HepG2 (cell line): ENCODE measurements around the gene CMTM5. TPM values are rescaled to one million over a fixed set of nuclear protein-coding genes. Genes with fewer than 3 reads are reported as not detected.

Experiments used
- ATAC-seq: fragments of 200-7000 bp; cut with Tn5 transposase; 3 replicates; pipeline ENCODE4 v1.9.1; 2020; ENCODE audit warnings: mild to moderate bottlenecking, moderate library complexity
- BruUV-seq: library from RNA; stranded (reverse); fragments of 400-500 nt; replicated peaks from 2 replicates; lab custom pipeline; 2021; lab: Mats Ljungman, UMichigan
- CTCF ChIA-PET: fragments of 300-600 bp; formaldehyde crosslinking; extraction: SDS; loops from one replicate; lab custom pipeline; 2021; ENCODE audit warnings: low total read pairs, inconsistent platforms, low intra/inter-chr PET ratio; lab: Yijun Ruan, JAX
- POLR2A ChIA-PET: fragments of 350-600 bp; sonication (Branson Sonifier 250); formaldehyde crosslinking; loops from one replicate; lab custom pipeline; 2020; ENCODE audit warnings: antibody characterized with exemption, inconsistent platforms; lab: Yijun Ruan, JAX
- DNase-seq: peaks from one replicate; pipeline ENCODE4 v3.0.0-alpha.2; 2015; ENCODE audit warnings: low spot score
- FAIRE-seq: peaks from 3 replicates; lab custom pipeline; 2011; peaks lifted over from hg19 to GRCh38; lab: Jason Lieb, UNC
- H2AFZ ChIP-seq: one replicate; pipeline ENCODE4 v1.6.1; 2011; ENCODE audit warnings: low read length, inconsistent platforms
- H3K27ac ChIP-seq: fragments of 300-600 bp; 3 replicates; pipeline ENCODE4 v1.8.0; 2011; ENCODE audit warnings: mixed run types, mild to moderate bottlenecking, mixed read lengths, low read length, inconsistent platforms; ENCODE audit not compliant: insufficient read depth; ENCODE audit errors: extremely low read length
- H3K27me3 ChIP-seq, 2 experiments: fragments of 200-600 bp in 1 of 2; 2 replicates in 1 of 2; 3 replicates in 1 of 2; pipeline versions ENCODE4 v1.6.0 to v1.8.0; 2011; ENCODE audit warnings: low read length in 2 of 2, mild to moderate bottlenecking in 2 of 2, moderate library complexity in 2 of 2, inconsistent platforms in 1 of 2; ENCODE audit not compliant: insufficient read depth in 2 of 2, control insufficient read depth in 1 of 2
- H3K36me3 ChIP-seq, 2 experiments: fragments of 200-600 bp in 1 of 2; replicated peaks in 1 of 2; 2 replicates in 1 of 2; 3 replicates in 1 of 2; pipeline versions ENCODE4 v1.5.1 to v1.8.0; 2011; ENCODE audit warnings: low read length in 2 of 2, inconsistent platforms in 1 of 2; ENCODE audit not compliant: insufficient read depth in 2 of 2, control insufficient read depth in 1 of 2
- H3K4me1 ChIP-seq: 2 replicates; pipeline ENCODE4 v1.5.1; 2012; ENCODE audit warnings: low read length, inconsistent platforms; ENCODE audit not compliant: insufficient read depth
- H3K4me2 ChIP-seq: 2 replicates; pipeline ENCODE4 v1.6.0; 2011; ENCODE audit warnings: low read depth, low read length, inconsistent platforms
- H3K4me3 ChIP-seq, 3 experiments: fragments of 200-600 bp in 1 of 3; sonication (generic), shearing (Covaris generic) in 1 of 3; replicated peaks in 1 of 3; 2 replicates each; pipeline ENCODE4 v1.5.1; 2011 to 2016; ENCODE audit warnings: low read length in 3 of 3, inconsistent platforms in 2 of 3, low read depth in 2 of 3, mild to moderate bottlenecking in 2 of 3, control low read depth in 1 of 3, mixed read lengths in 1 of 3; ENCODE audit not compliant: insufficient read depth in 1 of 3
- H3K79me2 ChIP-seq: one replicate; pipeline ENCODE4 v1.6.1; 2011; ENCODE audit warnings: low read length, inconsistent platforms; ENCODE audit not compliant: insufficient read depth
- H3K9ac ChIP-seq: 2 replicates; pipeline ENCODE4 v1.6.0; 2011; ENCODE audit warnings: mild to moderate bottlenecking, low read depth, low read length, inconsistent platforms; ENCODE audit not compliant: insufficient read depth
- H3K9me3 ChIP-seq: 2 replicates; pipeline ENCODE4 v1.5.1; 2012; ENCODE audit warnings: mild to moderate bottlenecking, low read length
- H4K20me1 ChIP-seq: 2 replicates; pipeline ENCODE4 v1.6.0; 2011; ENCODE audit warnings: inconsistent platforms, mild to moderate bottlenecking, low read length, moderate library complexity; ENCODE audit not compliant: insufficient read depth
- SNAI1 ChIP-seq: sonication (generic); formaldehyde crosslinking; IDR thresholded peaks from 2 replicates; pipeline ENCODE4 v1.5.0; 2020; ENCODE audit warnings: mild to moderate bottlenecking, missing genetic modification reagents, borderline replicate concordance
- ZNF263 ChIP-seq: sonication (generic); formaldehyde crosslinking; IDR thresholded peaks from 2 replicates; pipeline ENCODE4 v1.4.0; 2020; ENCODE audit warnings: missing genetic modification reagents
- ZNF280B ChIP-seq: sonication (generic); formaldehyde crosslinking; IDR thresholded peaks from 2 replicates; pipeline ENCODE4 v1.5.0; 2020; ENCODE audit warnings: missing genetic modification reagents, mild to moderate bottlenecking, borderline replicate concordance
- ZNF589 ChIP-seq: sonication (generic); formaldehyde crosslinking; conservative IDR thresholded peaks from 2 replicates; pipeline ENCODE4 v1.8.0; 2022; ENCODE audit warnings: mild to moderate bottlenecking, moderate library complexity, missing genetic modification reagents
- WGBS: methylation state at CpG from one replicate; pipeline ENCODE4 v1.1.6; 2017; ENCODE audit warnings: low lambda C conversion rate; 5-methylcytosine and 5-hydroxymethylcytosine counted together
- in situ Hi-C: cut with HindIII; loops from 2 replicates; pipeline ENCODE4 v1.10.0; 2017; ENCODE audit warnings: low pct_unique_long_range_greater_than_20kb; ENCODE audit not compliant: extremely low pct_ligation_motif_present
- intact Hi-C: fragments of 100-400 bp; cut with micrococcal nuclease; formaldehyde crosslinking; loops from one replicate; pipeline ENCODE4 v1.10.0; 2022; ENCODE audit not compliant: unreplicated experiment
- polyA plus RNA-seq, 8 experiments: library from polyadenylated mRNA; depleted of rRNA in 3 of 8; stranded (reverse) in 7 of 8; unstranded in 1 of 8; fragments of >200 nt; fragmentation: Illumina TruSeq in 4 of 8; extraction: Trizol in 4 of 8; gene quantifications; 2 replicates each; pipeline versions ENCODE4 v1.2.1 to v1.2.3, GENCODE V29; 2011 to 2016; ENCODE audit warnings: low read depth in 4 of 8, missing spikeins in 1 of 8, mixed read lengths in 1 of 8; ENCODE audit not compliant: insufficient read depth in 1 of 8
- total RNA-seq, 5 experiments: library from RNA; depleted of rRNA; stranded (reverse); fragments of >200 nt; fragmentation: Illumina TruSeq; extraction: Trizol; gene quantifications; 2 replicates each; pipeline ENCODE4 v1.2.3, GENCODE V29; 2016; ENCODE audit warnings: low read depth in 1 of 5

The CMTM5 gene
- total and polyA plus RNA-seq, 2 of the 13 experiments (the other 11 are each of a cell fraction or from before 2014, with no cell fraction given): not detected

GRCh38 chr14:23409966-23410635 is 33.3 kb downstream of the CMTM5 start:
- H3K27me3 ChIP-seq: peaks cover 52 to 100% of the 10 kb centered on the region in 2 experiments
- no peak overlapping the region for H3K4me3 ChIP-seq
- no peaks in the 10 kb centered on the region for H3K79me2 ChIP-seq
- in situ Hi-C loops (no loop called here), intact Hi-C loops (no loop called here)
- ATAC-seq (no peak), DNase-seq (no peak), FAIRE-seq (no peak)
- no peak overlapping the region for H3K4me2 ChIP-seq
- TF ChIP-seq ZNF280B (0 out of 2 replicates have a peak, but pooled peaks have one; percentile 31), ZNF263 (CRISPR knock-in tag) (peak; percentile 89), ZNF589 (CRISPR knock-in tag) (no peak), SNAI1 (CRISPR knock-in tag) (no peak)
- no TSS peak for BruUV-seq
- CTCF ChIA-PET: no interaction called here
- WGBS: 15% methylated on average over 14 of the region's 14 CpGs
- no peaks in the 10 kb centered on the region for H3K36me3 ChIP-seq
- no peaks in the 10 kb centered on the region for H3K9me3 ChIP-seq
- no peak overlapping the region for H3K27ac ChIP-seq
- H2AFZ ChIP-seq: no peak overlapping the region
- H3K4me1 ChIP-seq: no peaks in the 10 kb centered on the region
- no peak overlapping the region for H3K9ac ChIP-seq
- POLR2A ChIA-PET: interaction anchor here (1.4 to 1.5 kb wide), 2 partner anchors 59 to 89 kb away, joined by 3 to 4 read pairs; partner anchors contain the start of genes NGDN and PABPN1
- no peaks in the 10 kb centered on the region for H4K20me1 ChIP-seq
